Measurements from ENCODE around the gene MAP4K4.
"Not testable (repeated sequence)": the region's sequence is repeated elsewhere in the genome, so short reads cannot be mapped to it uniquely, and the experiment has no call there.

MAP4K4 gene

GRCh38 chr2:101912545-101912944 lies 215.0 kb downstream of the MAP4K4 start:
- intact Hi-C loops (cut with DNase I; ENCODE audit: low total_unique reads): no loop called here
- peaks cover 0 to 26% (median 7%) of the 10 kb centered on the region in 3 donors for H3K9me3 ChIP-seq
- H3K4me1 ChIP-seq: no peaks in the 10 kb centered on the region
- no peak for DNase-seq
- H3K36me3 ChIP-seq: no peaks in the 10 kb centered on the region
- no peaks in the 10 kb centered on the region for H3K27me3 ChIP-seq
- H3K27ac ChIP-seq: no peak overlapping the region
- no peak overlapping the region for H3K4me3 ChIP-seq
- no peak for TF ChIP-seq CTCF (IDR thresholded peaks at IDR 0.05)

- no peak overlapping the region for H3K4me3 ChIP-seq
- DNase-seq: no peak
- intact Hi-C loops (cut with DNase I; ENCODE audit: low total_unique reads): no loop called here
- no peaks in the 10 kb centered on the region for H3K4me1 ChIP-seq
- H3K36me3 ChIP-seq: peaks cover 0 to 11% (median 0%) of the 10 kb centered on the region in 3 donors
- no peak overlapping the region for H3K27ac ChIP-seq
- H3K27me3 ChIP-seq: no peaks in the 10 kb centered on the region
- no peak for TF ChIP-seq CTCF (IDR thresholded peaks at IDR 0.05)
- H3K9me3 ChIP-seq: peaks cover 0 to 26% (median 23%) of the 10 kb centered on the region in 3 donors
These were observed 223.9 kb downstream of the MAP4K4 start for GRCh38 chr2:101921319-101921952.

- TF ChIP-seq CTCF (IDR thresholded peaks at IDR 0.05): no peak
- Histone ChIP-seq H3K36me3 (peaks cover 0 to 11% (median 0%) of the 10 kb centered on the region in 3 donors), H3K4me3 (no peak overlapping the region), H3K4me1 (no peaks in the 10 kb centered on the region), H3K27ac (no peak overlapping the region), H3K9me3 (peaks cover 0 to 26% (median 24%) of the 10 kb centered on the region in 3 donors), H3K27me3 (no peaks in the 10 kb centered on the region)
- intact Hi-C loops (cut with DNase I; ENCODE audit: low total_unique reads): no loop called here
- no peak for DNase-seq
These were observed 224.4 kb downstream of the MAP4K4 start for GRCh38 chr2:101921953-101922325.

GRCh38 chr2:101924311-101924710 lies 226.8 kb downstream of the MAP4K4 start:
- Histone ChIP-seq H3K9me3 (peaks cover 0 to 32% (median 31%) of the 10 kb centered on the region in 3 donors), H3K36me3 (peaks cover 0 to 11% (median 0%) of the 10 kb centered on the region in 3 donors)
- intact Hi-C loops (cut with DNase I; ENCODE audit: low total_unique reads); H3K4me1 ChIP-seq; H3K27me3 ChIP-seq; DNase-seq; H3K27ac ChIP-seq; H3K4me3 ChIP-seq: not testable (repeated sequence)

GRCh38 chr2:101930019-101930418 lies 232.5 kb downstream of the MAP4K4 start:
- no peak for DNase-seq
- H3K27me3 ChIP-seq: no peaks in the 10 kb centered on the region
- no peak overlapping the region for H3K27ac ChIP-seq
- H3K4me3 ChIP-seq: no peak overlapping the region
- intact Hi-C loops (cut with DNase I; ENCODE audit: low total_unique reads): no loop called here
- peaks cover 0 to 17% (median 15%) of the 10 kb centered on the region in 3 donors for H3K9me3 ChIP-seq
- peaks cover 0 to 3% (median 0%) of the 10 kb centered on the region in 3 donors for H3K36me3 ChIP-seq
- no peak for TF ChIP-seq CTCF (IDR thresholded peaks at IDR 0.05)
- no peaks in the 10 kb centered on the region for H3K4me1 ChIP-seq

GRCh38 chr2:101930847-101931246 lies 233.3 kb downstream of the MAP4K4 start:
- intact Hi-C loops (cut with DNase I; ENCODE audit: low total_unique reads): no loop called here
- TF ChIP-seq CTCF (IDR thresholded peaks at IDR 0.05): no peak
- peaks cover 0 to 3% of the 10 kb centered on the region in 2 donors for H3K27me3 ChIP-seq
- H3K4me3 ChIP-seq: no peak overlapping the region
- H3K27ac ChIP-seq: no peak overlapping the region
- no peaks in the 10 kb centered on the region for H3K4me1 ChIP-seq
- H3K36me3 ChIP-seq: no peaks in the 10 kb centered on the region
- DNase-seq: no peak
- peaks cover 0 to 9% (median 7%) of the 10 kb centered on the region in 3 donors for H3K9me3 ChIP-seq
